Measurements from ENCODE around the gene KBTBD13.
A peak's percentile ranks its signal among the peaks of the same experiment; 100 is the strongest.
"Not testable (repeated sequence)": the region's sequence is repeated elsewhere in the genome, so short reads cannot be mapped to it uniquely, and the experiment has no call there.

Gene KBTBD13

DNA sequence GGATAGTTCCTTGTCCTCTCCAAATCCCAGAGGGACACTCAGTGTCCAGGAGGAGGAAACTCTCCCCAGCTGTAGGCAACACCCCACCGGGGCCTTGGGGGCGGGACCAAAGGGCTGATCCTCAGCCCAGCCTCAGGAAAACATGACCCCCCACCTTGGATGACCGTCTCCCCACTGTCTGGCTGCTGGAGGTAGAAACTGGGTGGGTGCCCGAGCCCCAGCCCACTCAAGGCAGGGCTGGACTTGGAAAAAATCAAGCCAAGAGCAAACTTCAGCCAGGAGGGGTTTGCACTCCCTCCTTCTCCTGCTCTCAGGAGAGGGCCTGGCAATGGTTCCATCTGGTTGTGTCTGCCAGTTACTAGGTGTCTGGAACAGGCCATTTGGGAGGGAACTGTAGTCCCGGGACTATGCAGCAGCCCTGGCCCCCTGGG, 5.2 kb upstream of the KBTBD13 start:
- DNase-seq = no peak

- no peak for DNase-seq
These were observed 4.5 kb upstream of the KBTBD13 start for GRCh38 chr15:65072027-65072426.

DNA sequence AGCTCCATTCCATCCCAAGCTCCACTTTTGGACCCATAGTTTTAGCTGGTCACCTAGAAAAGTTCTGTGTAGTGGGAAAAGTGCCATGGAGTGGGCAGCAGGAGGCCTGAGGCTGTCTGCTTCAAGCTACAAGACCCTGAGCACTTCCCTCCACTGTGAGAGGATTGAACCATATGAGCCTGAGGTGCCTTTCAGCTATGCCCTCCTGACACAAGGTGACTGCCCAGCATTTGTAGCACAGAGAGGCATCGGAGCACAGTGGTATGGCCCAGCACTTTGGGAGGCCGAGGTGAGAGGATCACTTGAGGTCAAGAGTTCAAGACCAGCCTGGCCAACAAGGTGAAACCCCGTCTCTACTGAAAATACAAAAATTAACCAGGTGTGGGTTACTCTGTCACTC, 3.9 kb upstream of the KBTBD13 start:
- DNase-seq = no peak

GRCh38 chr15:65074946-65075345, 1.6 kb upstream of the KBTBD13 start:
- not testable (repeated sequence) for DNase-seq

DNA sequence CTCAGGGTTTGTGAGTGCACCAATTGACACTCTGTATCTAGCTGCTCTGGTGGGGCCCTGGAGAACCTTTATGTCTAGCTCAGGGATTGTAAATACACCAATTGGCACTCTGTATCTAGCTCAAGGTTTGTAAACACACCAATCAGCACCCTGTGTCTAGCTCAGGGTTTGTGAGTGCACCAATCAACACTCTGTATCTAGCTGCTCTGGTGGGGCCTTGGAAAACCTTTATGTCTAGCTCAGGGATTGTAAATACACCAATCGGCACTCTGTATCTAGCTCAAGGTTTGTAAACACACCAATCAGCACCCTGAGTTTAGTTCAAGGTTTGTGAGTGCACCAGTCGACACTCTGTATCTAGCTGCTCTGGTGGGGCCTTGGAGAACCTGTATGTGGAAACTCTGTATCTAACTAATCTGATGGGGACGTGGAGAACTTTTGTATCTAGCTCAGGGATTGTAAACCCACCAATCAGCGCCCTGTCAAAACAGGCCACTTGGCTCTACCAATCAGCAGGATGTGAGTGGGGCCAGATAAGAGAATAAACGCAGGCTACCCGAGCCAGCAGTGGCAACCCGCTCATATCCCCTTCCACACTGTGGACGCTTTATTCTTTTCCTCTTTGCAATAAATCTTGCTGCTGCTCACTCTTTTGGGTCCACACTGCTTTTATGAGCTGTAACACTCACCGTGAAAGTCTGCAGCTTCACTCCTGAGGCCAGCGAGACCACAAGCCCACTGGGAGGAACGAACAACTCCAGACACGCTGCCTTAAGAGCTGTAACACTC, 745 bp upstream of the KBTBD13 start:
- DNase-seq = not testable (repeated sequence)

- no peak for DNase-seq
These were observed 890 bp downstream of the KBTBD13 start for GRCh38 chr15:65077291-65077980.

DNA sequence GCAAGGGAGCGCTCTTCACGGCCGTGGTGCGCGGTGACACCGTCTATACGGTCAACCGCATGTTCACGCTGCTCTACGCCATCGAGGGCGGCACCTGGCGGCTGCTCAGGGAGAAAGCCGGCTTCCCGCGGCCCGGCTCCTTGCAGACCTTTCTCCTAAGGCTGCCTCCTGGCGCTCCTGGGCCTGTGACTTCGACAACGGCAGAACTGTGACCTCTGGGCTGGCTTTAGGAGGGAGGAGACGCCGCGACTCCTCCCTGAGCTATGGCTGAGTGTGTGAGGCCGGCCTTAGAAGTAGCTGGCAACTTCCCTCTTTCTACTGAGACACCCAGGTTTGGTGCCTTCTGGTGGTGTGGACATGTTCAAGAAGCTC, 1.4 kb downstream of the KBTBD13 start:
- DNase-seq = no peak

- no peak for DNase-seq
These were observed 3.0 kb downstream of the KBTBD13 start for GRCh38 chr15:65079580-65079979.

GRCh38 chr15:65081270-65081669, 4.7 kb downstream of the KBTBD13 start:
- DNase-seq = no peak

DNA sequence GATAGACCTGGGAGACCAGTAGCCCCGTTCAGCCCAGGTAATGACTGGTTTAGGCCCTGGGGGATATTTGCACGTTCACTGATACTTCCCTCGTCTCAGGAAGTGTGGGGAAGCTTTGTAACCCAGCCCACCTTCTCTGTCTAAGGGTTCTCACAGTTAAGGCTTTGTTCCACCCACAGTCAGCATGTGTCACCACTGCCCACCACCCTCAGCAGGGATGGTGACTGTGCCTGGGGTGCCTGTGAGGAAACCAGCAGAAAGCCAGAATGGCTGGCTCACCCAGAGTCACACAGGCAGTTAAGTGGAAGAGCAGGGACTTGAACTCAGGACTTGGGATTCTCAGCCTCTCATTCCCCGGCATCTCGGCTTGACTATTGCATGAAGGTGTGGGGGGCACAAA, 5.2 kb downstream of the KBTBD13 start:
- DNase-seq = no peak

GRCh38 chr15:65082303-65082953, 5.9 kb downstream of the KBTBD13 start:
- DNase-seq = no peak

DNA sequence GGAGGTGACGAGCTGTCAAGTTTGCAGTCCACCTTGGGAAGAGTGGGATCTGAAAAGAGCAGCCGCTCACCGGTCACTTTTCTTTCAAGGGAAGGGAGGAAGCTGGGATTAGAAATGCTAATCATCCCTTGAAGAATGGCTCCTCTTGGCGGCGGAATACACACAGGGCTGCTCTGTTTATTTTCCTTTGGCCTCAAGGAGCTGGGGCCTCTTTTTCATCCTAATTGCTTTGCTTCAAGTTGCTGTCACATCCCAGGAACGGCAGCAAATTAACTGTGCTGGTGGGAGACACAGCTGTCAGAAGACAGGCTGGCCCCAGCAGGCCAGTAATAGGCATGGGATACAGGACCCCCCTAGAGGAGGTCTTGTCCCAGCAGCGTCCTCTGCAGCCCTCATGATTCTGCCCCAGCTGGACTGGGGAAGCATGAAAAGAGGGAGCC, 6.7 kb downstream of the KBTBD13 start:
- DNase-seq = peak; percentile 67

GRCh38 chr15:65084500-65085206, 8.1 kb downstream of the KBTBD13 start:
- DNase-seq = no peak

DNA sequence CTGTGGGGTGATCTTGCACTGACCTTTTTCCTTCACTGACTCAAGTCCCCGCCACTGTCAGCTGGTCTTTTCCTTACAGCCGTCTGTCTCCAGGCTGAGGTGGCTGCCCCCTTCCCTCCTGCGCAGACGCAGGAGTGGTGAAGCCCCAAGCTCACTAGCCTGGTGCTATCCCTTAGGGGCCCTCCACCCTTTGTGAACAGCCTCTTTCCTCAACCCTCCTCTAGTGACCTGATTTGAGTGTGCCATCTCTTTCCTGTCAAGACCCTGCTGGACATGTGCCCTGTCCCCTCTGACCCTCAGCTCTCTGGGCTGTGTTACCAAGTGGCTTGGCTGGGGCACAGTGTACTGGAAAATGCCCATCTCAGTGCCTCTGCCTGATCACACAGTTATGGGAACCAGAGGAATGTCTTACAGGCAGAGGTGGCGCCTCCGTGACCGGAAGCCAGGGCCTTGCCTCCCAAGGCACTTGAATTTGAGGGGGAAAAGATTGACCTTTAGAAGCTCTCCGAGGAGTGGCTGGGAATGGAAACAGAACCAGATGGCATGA, 8.7 kb downstream of the KBTBD13 start:
- DNase-seq = no peak

DNA sequence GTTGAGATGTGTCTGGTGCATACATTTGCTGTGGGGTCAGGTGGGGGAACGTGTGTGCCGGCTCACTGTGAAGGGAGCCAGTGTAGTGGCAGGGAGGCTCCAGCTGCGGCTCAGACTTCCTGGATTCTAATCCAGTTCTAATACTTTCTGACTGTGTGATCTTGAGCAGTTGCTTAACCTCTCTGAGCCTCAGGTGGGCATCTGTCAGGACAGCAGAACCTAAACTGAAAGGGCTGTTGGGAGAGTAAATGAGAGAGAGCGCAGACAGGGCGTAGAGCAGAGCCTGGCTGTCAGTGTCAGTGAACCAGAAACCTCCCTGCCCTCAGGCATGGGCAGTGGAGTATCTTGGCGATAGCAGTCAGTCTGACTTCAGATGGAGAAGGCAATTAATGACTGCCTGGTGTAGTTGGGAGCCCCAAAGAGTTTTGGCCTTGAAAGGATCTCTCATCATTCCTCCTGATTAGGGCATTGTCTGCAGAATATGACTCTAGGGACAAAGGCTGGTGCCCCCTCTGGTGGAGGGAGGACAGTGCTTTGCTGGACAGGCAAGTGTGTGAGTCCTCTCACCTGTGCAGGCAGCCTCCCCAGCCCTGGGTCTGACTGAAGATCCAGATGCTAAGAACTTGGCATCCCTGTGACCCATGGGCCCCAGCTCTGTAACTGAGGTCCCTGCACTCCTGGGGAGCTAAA, 9.6 kb downstream of the KBTBD13 start:
- DNase-seq = peak; percentile 56

- peak; percentile 65 for DNase-seq
These were observed 10.2 kb downstream of the KBTBD13 start for GRCh38 chr15:65086680-65087111.

GRCh38 chr15:65087411-65087810, 10.9 kb downstream of the KBTBD13 start:
- DNase-seq = no peak

GRCh38 chr15:65087873-65088642, 11.5 kb downstream of the KBTBD13 start:
- DNase-seq = no peak

GRCh38 chr15:65088643-65089021, 12.1 kb downstream of the KBTBD13 start:
- no peak for DNase-seq

DNA sequence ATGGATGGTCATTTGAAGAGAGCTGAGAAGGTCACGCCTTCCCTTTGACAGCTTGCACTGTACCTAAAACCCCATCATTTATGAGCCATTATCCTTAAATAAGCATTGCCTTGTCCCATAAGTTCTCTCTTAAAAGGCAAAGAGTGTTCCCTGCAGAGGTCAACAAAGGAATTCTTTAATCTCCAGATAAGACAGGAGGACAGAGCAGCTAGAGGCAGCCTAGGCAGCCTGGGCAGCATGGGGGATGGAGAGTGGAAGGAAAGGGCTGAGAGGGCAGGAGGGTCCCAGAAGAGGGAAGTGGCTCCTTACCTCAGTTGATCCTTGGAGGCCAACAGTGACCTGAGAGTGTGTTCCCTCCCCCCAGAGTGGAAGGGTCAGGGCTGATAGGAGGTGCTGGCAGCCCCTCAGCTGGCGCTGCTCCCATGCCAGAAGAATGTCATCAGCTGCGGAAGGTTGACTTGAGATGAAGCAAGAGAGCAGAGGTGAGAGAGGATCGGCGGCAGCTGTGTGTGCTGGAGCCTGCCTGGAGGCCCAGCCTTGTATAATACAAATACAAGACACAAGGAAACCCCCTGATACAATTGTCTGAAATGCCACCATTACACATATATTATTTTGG, 12.8 kb downstream of the KBTBD13 start:
- DNase-seq = no peak
